ENCODE results near the gene UBA5.

DNA sequence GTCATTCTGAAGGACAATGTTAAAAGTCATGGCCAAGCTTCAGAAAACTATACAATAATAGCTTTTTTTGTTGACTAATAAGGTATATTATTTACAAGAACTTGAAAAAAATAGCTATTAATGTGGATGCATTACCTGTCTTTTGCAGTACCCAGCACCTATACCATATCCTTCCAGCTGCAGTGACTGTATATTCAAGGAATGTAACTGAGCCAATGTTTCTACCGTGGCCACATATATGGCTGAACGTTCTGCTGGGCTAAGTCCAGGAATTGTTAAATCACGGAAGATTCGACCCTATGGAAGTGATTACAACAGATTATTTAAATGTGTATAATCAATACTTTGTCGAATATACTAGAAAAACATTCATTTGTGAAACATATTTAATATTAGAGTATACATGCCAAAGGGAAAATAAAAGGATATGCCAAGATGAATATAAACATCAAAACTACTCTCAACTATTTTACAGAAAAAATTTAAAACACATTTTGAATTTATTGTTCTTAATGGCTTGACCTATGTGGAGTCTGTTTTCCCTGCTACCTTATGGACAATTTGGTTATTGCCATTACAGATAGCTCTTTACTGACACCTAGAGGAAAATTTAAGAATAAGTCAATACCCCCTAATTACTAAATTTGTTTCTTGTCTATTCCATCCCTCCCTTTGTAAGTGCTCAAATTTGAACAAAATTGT, 18.1 kb upstream of the UBA5 start:
- no peak for TF ChIP-seq POLR2A (IDR thresholded peaks at IDR 0.05)
- TF ChIP-seq, protein P1, sequence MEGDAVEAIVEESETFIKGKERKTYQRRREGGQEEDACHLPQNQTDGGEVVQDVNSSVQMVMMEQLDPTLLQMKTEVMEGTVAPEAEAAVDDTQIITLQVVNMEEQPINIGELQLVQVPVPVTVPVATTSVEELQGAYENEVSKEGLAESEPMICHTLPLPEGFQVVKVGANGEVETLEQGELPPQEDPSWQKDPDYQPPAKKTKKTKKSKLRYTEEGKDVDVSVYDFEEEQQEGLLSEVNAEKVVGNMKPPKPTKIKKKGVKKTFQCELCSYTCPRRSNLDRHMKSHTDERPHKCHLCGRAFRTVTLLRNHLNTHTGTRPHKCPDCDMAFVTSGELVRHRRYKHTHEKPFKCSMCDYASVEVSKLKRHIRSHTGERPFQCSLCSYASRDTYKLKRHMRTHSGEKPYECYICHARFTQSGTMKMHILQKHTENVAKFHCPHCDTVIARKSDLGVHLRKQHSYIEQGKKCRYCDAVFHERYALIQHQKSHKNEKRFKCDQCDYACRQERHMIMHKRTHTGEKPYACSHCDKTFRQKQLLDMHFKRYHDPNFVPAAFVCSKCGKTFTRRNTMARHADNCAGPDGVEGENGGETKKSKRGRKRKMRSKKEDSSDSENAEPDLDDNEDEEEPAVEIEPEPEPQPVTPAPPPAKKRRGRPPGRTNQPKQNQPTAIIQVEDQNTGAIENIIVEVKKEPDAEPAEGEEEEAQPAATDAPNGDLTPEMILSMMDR (IDR thresholded peaks at IDR 0.05 in 4 of 5, conservative IDR thresholded peaks at IDR 0.05 in 1 of 5) = peak; percentile 52 to 84 (median 76)

All from gastrocnemius medialis (tissue), 4 donors.